HG03521 (cell line): ENCODE measurements around the gene FARS2.

Source experiments
- ATAC-seq: cut with Tn5 transposase; IDR thresholded peaks from one replicate; pipeline ENCODE4 v1.9.1; 2021; ENCODE audit warnings: mild to moderate bottlenecking, moderate library complexity; ENCODE audit not compliant: unreplicated experiment

Gene FARS2

DNA sequence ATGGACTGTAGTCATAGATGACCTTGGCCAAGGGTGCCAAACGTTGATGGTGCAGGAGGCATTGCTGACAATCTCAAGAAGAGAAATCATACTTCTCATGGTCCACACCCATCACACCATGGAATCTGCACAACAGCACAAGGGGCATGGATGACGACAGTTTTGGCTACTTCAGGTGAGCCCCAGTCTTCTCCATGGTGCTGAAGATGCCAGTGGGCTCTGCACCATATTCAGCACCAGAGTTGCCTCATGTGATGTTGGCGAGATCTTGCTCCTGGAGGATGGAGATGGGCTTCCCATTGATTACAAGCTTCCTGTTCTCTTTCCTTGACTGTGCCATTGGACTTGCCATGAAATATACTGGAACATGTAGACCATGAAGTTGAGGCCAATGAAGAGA, 556.6 kb downstream of the FARS2 start:
- ATAC-seq: no peak

DNA sequence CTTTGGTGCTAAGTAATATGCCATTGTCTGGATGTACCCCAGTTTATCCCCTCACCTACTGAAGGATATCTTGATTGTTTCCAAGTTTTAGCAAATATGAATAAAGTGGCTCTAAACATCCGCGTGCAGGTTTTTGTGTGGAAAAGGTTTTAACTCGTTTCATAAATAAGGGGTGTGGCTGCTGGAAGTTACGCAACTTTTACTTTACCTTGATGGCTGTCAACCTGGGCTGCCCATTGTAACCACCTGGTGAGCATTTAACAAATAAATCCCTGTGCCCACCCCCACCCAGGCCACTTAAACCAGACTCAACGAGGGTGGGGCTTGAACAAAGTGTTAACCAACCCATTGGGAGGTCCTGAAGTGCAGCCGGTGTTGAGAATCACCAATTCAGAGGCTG, 557.6 kb downstream of the FARS2 start:
- ATAC-seq: no peak
